HG03439 (cell line): ENCODE results near the gene FSIP1.

ENCODE experiments used
- ATAC-seq: cut with Tn5 transposase; IDR thresholded peaks from one replicate; pipeline ENCODE4 v1.9.1; 2021; ENCODE audit warnings: mild to moderate bottlenecking, moderate library complexity; ENCODE audit not compliant: unreplicated experiment

The FSIP1 gene

DNA sequence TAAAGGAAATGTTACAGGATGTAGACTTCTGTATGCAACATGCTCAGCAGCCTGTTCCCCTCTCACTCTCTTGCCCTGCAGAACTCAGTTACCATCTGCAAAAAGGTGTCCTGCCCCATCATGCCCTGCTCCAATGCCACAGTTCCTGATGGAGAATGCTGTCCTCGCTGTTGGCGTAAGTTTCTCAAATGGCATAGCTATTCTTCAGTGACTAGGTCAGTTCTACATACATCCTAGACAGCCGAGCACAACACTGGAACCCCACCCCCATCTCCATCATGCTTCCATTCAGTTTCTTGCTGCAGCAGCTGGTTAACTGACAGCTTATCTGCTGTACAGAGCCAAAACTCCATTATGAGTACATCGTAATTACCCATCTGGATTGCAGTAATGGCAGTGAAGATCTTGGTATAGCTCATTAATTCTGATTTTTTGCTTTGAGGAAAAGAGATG is 197.2 kb downstream of the FSIP1 start:
- ATAC-seq, result no peak

DNA sequence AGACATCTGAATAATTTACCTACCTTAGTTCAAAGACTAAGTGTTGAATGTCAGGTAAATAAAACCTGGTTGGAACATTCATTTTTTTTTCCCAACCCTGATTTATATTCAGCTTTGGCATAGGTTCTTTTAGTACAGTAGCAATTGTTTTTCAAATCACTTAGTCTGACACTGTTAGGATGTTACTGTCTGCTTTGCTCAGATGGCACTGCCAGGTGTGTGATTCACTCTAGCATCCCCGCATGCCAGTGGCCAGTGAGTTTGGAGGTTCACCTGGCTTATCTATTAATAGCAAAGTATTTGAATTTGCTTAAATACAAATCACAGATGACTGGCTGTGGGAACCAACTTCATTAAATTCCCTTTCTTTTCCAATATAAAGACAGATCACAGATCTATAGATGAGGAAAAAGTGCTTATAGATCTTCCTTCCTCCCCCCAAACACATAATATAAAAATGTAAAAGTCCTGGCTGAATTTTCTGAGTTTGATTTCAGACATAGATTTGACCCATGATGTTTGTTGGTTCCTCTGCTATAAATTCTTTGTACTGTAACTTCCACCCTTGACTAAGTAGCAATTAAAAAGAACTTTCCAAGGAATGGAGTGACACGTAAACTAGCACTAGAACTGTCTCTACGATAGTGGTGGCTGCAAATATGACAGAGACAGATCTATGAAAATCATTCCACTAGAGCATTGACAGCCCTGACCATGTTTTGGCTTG is 197.8 kb downstream of the FSIP1 start:
- ATAC-seq, result no peak

DNA sequence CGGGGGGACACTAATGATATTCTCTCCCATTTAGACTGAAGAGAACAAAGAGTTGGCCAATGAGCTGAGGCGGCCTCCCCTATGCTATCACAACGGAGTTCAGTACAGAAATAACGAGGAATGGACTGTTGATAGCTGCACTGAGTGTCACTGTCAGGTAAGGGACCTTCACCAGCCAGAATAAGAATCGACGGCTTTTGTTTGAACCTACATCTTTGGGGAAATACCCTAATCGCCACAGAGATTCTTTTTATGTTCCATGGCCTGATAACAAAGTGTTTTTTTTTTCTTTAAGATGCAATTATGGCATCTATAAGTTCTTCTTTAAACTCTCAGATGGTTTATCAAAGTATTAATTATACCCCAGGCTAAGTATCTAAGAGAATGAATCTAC is 198.4 kb downstream of the FSIP1 start:
- ATAC-seq, result no peak

- no peak for ATAC-seq
Measured at GRCh38 chr15:39583596-39584265, 198.9 kb downstream of the FSIP1 start.

- no peak for ATAC-seq
Measured at GRCh38 chr15:39582977-39583595, 199.6 kb downstream of the FSIP1 start.

- no peak for ATAC-seq
Measured at GRCh38 chr15:39582286-39582976, 200.2 kb downstream of the FSIP1 start.

DNA sequence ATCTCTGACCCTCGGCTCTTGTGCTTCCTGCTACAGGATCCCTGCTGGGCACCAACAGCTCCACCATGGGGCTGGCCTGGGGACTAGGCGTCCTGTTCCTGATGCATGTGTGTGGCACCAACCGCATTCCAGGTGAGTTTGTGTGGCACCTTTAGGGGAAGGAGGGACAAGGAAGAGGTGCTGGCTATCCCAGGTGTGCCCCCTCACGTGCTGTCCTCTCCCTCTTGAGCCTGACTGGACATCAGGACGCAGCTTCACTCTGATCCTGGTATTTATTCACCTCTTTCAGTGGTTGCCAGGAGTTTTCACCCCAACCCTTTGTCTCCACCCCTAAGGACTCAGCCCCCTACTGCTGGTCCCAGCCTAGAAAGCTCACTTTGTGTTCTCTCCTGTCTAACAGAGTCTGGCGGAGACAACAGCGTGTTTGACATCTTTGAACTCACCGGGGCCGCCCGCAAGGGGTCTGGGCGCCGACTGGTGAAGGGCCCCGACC is 200.8 kb downstream of the FSIP1 start:
- ATAC-seq, result no peak

DNA sequence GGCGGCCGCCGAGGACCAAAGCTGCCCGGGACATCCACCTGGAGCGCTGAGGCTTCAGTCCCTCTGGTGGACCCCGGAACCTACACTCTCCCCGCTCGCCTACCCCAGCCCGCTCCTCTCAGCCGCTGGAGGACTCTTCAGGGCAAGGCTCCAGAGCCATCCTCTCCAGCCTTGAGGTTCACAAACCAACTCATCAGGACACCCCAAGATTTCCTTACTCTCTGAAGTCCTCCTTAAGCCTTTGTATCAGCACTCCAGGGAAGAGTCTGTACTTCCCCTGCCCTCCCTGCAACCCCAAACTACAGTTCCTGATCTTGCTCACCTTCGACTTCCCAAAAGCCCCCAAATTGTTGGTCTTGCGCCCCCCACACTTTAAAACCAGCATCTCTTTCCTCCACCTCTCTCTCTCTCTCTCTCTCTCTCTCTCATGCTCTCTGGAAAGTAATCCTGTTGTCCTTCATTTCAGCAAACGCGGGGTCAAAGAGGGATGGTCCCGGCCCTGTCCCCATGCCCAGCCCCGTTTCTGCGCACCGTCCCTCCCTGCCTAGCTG is 201.3 kb downstream of the FSIP1 start:
- ATAC-seq, result no peak

GRCh38 chr15:39580485-39581241 is 202.0 kb downstream of the FSIP1 start, which contains the start of gene THBS1:
THBS1 (plus strand) TSS chr15:39581079; CDS start chr15:39581858, 779 bp downstream.
- peak; percentile 18 for ATAC-seq

GRCh38 chr15:39580117-39580484 is 202.5 kb downstream of the FSIP1 start:
- peak; percentile 85 for ATAC-seq

DNA sequence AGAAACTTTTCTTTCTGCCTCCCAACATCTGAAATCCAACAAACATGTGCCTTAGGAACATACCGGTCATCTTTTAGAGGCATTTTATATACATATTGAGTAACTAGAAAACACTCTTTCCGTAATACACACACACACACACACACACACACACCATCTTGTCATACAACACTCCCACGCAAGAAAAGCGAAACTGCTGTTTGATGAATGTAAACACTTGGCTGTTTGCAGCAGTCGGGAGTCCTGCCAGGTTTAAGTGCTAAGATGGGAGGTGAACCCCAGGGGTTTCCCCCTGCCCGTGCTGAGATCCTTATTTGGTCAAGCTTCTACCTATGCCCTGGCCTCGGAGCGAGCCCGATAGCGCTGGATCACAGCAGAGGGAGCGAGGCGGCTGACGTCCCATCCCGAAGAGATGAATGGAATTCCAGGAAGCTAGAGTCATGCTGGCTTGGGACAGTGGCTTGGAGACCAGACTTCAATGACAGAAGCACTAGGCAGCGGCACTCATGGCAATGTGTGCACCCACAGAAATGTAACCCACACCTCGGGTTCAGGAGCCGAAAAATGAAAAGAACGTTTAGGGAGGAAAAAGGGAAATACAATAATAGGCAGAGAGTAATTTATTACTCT is 203.0 kb downstream of the FSIP1 start:
- ATAC-seq, result peak; percentile 55

- no peak for ATAC-seq
Measured at GRCh38 chr15:39578851-39579486, 203.7 kb downstream of the FSIP1 start.

DNA sequence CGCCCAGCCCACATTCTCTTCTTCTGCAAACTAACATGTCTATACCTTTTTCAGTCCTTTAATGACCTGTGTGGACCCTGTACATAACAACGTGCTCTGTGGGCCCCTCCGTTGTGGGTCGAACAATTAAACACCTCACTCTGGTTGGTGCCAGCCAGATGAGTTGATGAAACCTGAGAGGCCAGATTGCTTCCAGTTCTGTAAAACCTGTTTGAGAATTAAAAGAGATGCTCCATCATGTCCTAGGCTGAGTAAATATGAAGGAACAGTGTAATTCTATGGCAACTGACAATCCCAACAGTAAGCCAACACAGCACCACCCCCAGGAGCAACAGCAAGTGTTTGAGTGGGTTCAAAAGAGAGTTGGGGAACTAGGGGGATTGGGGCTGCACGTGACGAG is 207.5 kb downstream of the FSIP1 start:
- ATAC-seq, result no peak

GRCh38 chr15:39574427-39574826 is 208.2 kb downstream of the FSIP1 start:
- ATAC-seq, result no peak

DNA sequence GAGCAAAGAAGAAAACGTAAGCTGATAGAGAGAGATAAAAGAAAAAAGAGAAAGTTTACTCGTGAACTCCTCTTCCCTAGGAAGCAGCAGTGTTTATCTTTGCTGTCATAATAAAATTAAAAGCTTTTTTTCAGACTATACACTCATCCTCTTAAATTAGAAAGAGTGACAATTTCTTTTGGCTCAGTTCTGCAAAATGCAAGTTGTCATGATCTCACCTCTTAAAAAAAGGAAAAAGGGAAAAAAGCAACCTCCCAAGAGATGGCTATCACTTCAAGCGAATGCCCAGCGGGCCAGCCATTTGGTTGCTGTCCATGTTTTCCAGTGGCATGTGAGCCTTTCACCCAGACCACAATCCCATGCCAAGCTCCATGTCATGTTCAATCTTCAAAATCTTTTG is 208.8 kb downstream of the FSIP1 start:
- ATAC-seq, result no peak

- ATAC-seq, result no peak
Measured at GRCh38 chr15:39573287-39573686, 209.4 kb downstream of the FSIP1 start.

GRCh38 chr15:39565851-39566250 is 216.8 kb downstream of the FSIP1 start:
- no peak for ATAC-seq

- no peak for ATAC-seq
Measured at GRCh38 chr15:39564972-39565665, 217.5 kb downstream of the FSIP1 start.

GRCh38 chr15:39558421-39558820 is 224.2 kb downstream of the FSIP1 start:
- ATAC-seq, result no peak
